Left hindlimb (tissue), 1 donor: ENCODE data around the gene SCAF8.
"Not testable (repeated sequence)": the region's sequence is repeated elsewhere in the genome, so short reads cannot be mapped to it uniquely, and the experiment has no call there.

ENCODE experiments used
- DNase-seq: peaks from one replicate; pipeline ENCODE4 v3.0.0-alpha.2; 2018

The SCAF8 gene

GRCh38 chr6:154737424-154737823 lies 4.2 kb downstream of the SCAF8 start:
- no peak for DNase-seq

- DNase-seq = no peak
Observed at GRCh38 chr6:154738551-154738961, 5.3 kb downstream of the SCAF8 start.

- DNase-seq = no peak
Observed at GRCh38 chr6:154740658-154741057, 7.4 kb downstream of the SCAF8 start.

- no peak for DNase-seq
Observed at GRCh38 chr6:154742891-154743290, 9.7 kb downstream of the SCAF8 start.

GRCh38 chr6:154744029-154744745 lies 11.0 kb downstream of the SCAF8 start:
- not testable (repeated sequence) for DNase-seq

- no peak for DNase-seq
Observed at GRCh38 chr6:154745243-154745642, 12.0 kb downstream of the SCAF8 start.

- DNase-seq = no peak
Observed at GRCh38 chr6:154749341-154749740, 16.1 kb downstream of the SCAF8 start.

GRCh38 chr6:154751011-154751800 lies 18.0 kb downstream of the SCAF8 start:
- DNase-seq = no peak

GRCh38 chr6:154752022-154752421 lies 18.8 kb downstream of the SCAF8 start:
- no peak for DNase-seq

- DNase-seq = no peak
Observed at GRCh38 chr6:154754152-154754551, 20.9 kb downstream of the SCAF8 start.

- DNase-seq = no peak
Observed at GRCh38 chr6:154757352-154758050, 24.3 kb downstream of the SCAF8 start.

GRCh38 chr6:154758125-154758524 lies 24.9 kb downstream of the SCAF8 start:
- no peak for DNase-seq

- no peak for DNase-seq
Observed at GRCh38 chr6:154763650-154764049, 30.4 kb downstream of the SCAF8 start.

- no peak for DNase-seq
Observed at GRCh38 chr6:154765273-154765672, 32.1 kb downstream of the SCAF8 start.

- DNase-seq = no peak
Observed at GRCh38 chr6:154766288-154766687, 33.1 kb downstream of the SCAF8 start.

- DNase-seq = no peak
Observed at GRCh38 chr6:154767003-154767723, 33.9 kb downstream of the SCAF8 start.

- no peak for DNase-seq
Observed at GRCh38 chr6:154768280-154768679, 35.1 kb downstream of the SCAF8 start.

- DNase-seq = no peak
Observed at GRCh38 chr6:154773610-154774089, 40.4 kb downstream of the SCAF8 start.

- not testable (repeated sequence) for DNase-seq
Observed at GRCh38 chr6:154779157-154779556, 45.9 kb downstream of the SCAF8 start.

- DNase-seq = no peak
Observed at GRCh38 chr6:154782193-154782592, 49.0 kb downstream of the SCAF8 start.

GRCh38 chr6:154783229-154783628 lies 50.0 kb downstream of the SCAF8 start:
- no peak for DNase-seq

GRCh38 chr6:154785075-154785474 lies 51.9 kb downstream of the SCAF8 start:
- no peak for DNase-seq
